ENCODE measurements around the gene CIAO2B. TPM values are rescaled to one million over a fixed set of nuclear protein-coding genes. Genes with fewer than 3 reads are reported as not detected.

Gene CIAO2B
- total RNA-seq, 1 donor from 2014 or later, result 55.5 TPM

DNA sequence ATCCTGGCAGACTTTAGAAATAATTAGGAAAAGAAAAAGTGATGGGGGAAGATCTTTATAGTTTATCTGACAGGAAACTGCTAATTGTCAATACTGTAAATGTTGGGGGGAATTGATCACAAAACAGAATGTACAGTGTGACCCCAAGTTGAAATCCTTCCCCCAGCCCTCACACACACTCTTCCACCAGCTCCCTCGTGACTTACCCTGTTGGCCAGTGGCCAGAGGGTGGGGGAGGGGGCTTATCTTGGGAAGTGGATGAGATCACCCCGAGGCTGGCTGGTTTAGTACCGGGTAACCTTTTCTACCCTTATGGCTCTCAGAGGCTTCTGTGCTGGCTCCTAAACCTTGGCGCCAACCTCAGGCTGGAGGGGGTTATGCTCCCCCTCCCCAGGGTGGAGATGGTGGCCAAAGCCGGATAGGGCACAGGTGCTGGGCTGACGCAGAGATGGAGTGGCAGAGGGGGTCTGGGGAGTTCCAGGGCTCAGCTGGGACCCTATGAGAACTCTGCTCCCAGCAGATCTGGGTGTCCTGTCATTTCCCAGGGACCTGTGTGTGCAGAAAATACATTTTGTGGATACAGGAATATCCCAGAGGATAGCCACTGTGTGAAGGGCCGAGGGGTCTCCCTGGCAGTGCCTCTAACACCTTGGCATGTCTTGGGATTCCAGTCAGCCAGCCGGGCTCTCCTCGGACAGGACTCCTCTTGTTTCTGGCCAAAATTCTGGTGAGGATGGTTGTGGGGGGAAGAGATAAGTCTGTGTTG, 34.1 kb downstream of the CIAO2B start:
- no peak for TF ChIP-seq EZH2phosphoT487 (IDR thresholded peaks at IDR 0.05)
- TF ChIP-seq EZH2 (IDR thresholded peaks at IDR 0.05), result no peak
- TF ChIP-seq, protein P1, sequence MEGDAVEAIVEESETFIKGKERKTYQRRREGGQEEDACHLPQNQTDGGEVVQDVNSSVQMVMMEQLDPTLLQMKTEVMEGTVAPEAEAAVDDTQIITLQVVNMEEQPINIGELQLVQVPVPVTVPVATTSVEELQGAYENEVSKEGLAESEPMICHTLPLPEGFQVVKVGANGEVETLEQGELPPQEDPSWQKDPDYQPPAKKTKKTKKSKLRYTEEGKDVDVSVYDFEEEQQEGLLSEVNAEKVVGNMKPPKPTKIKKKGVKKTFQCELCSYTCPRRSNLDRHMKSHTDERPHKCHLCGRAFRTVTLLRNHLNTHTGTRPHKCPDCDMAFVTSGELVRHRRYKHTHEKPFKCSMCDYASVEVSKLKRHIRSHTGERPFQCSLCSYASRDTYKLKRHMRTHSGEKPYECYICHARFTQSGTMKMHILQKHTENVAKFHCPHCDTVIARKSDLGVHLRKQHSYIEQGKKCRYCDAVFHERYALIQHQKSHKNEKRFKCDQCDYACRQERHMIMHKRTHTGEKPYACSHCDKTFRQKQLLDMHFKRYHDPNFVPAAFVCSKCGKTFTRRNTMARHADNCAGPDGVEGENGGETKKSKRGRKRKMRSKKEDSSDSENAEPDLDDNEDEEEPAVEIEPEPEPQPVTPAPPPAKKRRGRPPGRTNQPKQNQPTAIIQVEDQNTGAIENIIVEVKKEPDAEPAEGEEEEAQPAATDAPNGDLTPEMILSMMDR (IDR thresholded peaks at IDR 0.05), result no peak
- H3K79me2 ChIP-seq (ENCODE audit: low read depth), result no peaks in the 10 kb centered on the region
- no peaks in the 10 kb centered on the region for H3K9me3 ChIP-seq (ENCODE audit: low read depth)
- H3K27me3 ChIP-seq, result no peaks in the 10 kb centered on the region
- H3K27ac ChIP-seq, result no peak overlapping the region
- Mint-ChIP-seq H3K4me1 (peaks cover 26% of the 10 kb centered on the region), H3K27ac (no peak overlapping the region), H3K4me3 (no peak overlapping the region), H3K36me3 (no peaks in the 10 kb centered on the region), H3K9me3 (no peaks in the 10 kb centered on the region), H3K27me3 (ENCODE audit: insufficient read depth, low read depth) (peaks cover 9% of the 10 kb centered on the region)
- H3K4me1 ChIP-seq, result no peaks in the 10 kb centered on the region
- H3K9ac ChIP-seq, result peak overlapping the region; percentile 23
- H4K20me1 ChIP-seq (ENCODE audit: low read depth), result no peaks in the 10 kb centered on the region
- no peak overlapping the region for H2AFZ ChIP-seq (replicated peaks)
- H3F3A ChIP-seq (ENCODE audit: low read depth), result no peaks in the 10 kb centered on the region
- H3K4me3 ChIP-seq, result no peak overlapping the region
- no peak overlapping the region for H3K4me2 ChIP-seq
- peak; percentile 31 for DNase-seq (ENCODE audit: low spot score)
- no peaks in the 10 kb centered on the region for H3K36me3 ChIP-seq

DNA sequence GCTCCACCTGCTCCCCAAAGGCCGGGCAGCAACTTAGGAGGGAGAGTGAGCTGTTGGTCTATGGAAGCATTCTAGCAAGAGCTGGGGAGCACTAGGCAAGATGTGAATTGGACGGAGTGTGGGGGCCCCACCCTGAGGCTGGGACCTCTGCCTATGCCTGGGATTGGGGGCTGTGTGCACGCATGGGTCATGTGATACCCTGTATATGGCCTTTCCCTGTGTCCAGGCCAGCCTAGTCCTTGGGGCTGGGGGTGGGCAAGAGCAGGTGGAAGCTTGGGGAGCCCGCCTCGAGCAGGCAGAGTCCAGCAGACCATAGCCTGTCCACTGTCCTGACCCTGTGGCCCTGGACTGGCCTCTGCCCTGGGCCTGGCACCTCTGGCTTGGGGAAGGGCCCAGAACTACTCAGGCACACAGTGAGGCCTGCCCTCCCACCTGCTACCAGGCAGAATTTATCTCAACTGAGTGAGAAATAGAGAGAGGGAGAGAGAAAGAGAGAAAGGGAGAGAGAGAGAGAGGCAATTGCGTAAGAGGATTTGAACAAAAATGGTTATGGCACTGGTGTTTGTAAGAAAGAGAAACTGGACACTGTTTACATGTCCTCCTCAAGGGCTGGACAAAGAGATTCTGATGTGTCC, 34.8 kb downstream of the CIAO2B start:
- no peak for DNase-seq (ENCODE audit: low spot score)
- Histone ChIP-seq H3K9me3 (ENCODE audit: low read depth) (no peaks in the 10 kb centered on the region), H3K4me2 (no peak overlapping the region), H3F3A (ENCODE audit: low read depth) (no peaks in the 10 kb centered on the region), H2AFZ (replicated peaks) (no peak overlapping the region), H3K4me3 (no peak overlapping the region), H3K4me1 (no peaks in the 10 kb centered on the region), H3K9ac (no peak overlapping the region), H3K36me3 (no peaks in the 10 kb centered on the region), H3K79me2 (ENCODE audit: low read depth) (no peaks in the 10 kb centered on the region), H4K20me1 (ENCODE audit: low read depth) (no peaks in the 10 kb centered on the region), H3K27me3 (no peaks in the 10 kb centered on the region), H3K27ac (no peak overlapping the region)
- Mint-ChIP-seq H3K27ac (no peak overlapping the region), H3K9me3 (no peaks in the 10 kb centered on the region), H3K4me1 (peaks cover 23% of the 10 kb centered on the region), H3K27me3 (ENCODE audit: insufficient read depth, low read depth) (peaks cover 9% of the 10 kb centered on the region), H3K4me3 (no peak overlapping the region), H3K36me3 (no peaks in the 10 kb centered on the region)
- TF ChIP-seq, protein P1 (IDR thresholded peaks at IDR 0.05), result no peak
- no peak for TF ChIP-seq EZH2phosphoT487 (IDR thresholded peaks at IDR 0.05)
- no peak for TF ChIP-seq EZH2 (IDR thresholded peaks at IDR 0.05)

DNA sequence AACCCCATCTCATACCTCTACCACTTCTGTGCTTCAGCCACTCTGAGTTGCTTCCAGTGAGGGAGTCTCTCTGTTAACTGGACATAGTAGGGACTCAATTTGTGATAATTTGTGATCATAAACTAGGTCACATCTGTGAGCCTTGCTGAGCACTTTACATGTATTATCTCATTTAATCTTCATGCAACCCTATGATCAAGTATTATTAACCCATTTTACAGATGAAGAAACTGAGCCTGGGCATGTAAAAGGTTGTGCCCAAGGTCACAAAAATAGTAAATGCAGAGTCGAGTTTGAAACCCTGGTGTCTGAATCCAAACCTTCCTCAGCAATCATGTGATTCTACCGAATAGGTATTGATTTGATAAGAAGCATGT, 35.3 kb downstream of the CIAO2B start:
- no peak overlapping the region for H3K4me2 ChIP-seq
- H3F3A ChIP-seq (ENCODE audit: low read depth), result no peaks in the 10 kb centered on the region
- H3K27ac Mint-ChIP-seq, result no peak overlapping the region
- H3K36me3 ChIP-seq, result no peaks in the 10 kb centered on the region
- H3K9ac ChIP-seq, result no peak overlapping the region
- H3K27ac ChIP-seq, result no peak overlapping the region
- no peak overlapping the region for H3K4me3 Mint-ChIP-seq
- no peaks in the 10 kb centered on the region for H3K36me3 Mint-ChIP-seq
- H3K9me3 Mint-ChIP-seq, result no peaks in the 10 kb centered on the region
- no peak overlapping the region for H3K4me3 ChIP-seq
- H3K4me1 ChIP-seq, result no peaks in the 10 kb centered on the region
- H3K27me3 Mint-ChIP-seq (ENCODE audit: insufficient read depth, low read depth), result peaks cover 9% of the 10 kb centered on the region
- no peak for DNase-seq (ENCODE audit: low spot score)
- no peak for TF ChIP-seq EZH2 (IDR thresholded peaks at IDR 0.05)
- TF ChIP-seq EZH2phosphoT487 (IDR thresholded peaks at IDR 0.05), result no peak
- TF ChIP-seq, protein P1 (IDR thresholded peaks at IDR 0.05), result no peak
- H3K79me2 ChIP-seq (ENCODE audit: low read depth), result no peaks in the 10 kb centered on the region
- no peaks in the 10 kb centered on the region for H3K9me3 ChIP-seq (ENCODE audit: low read depth)
- no peak overlapping the region for H2AFZ ChIP-seq (replicated peaks)
- peaks cover 23% of the 10 kb centered on the region for H3K4me1 Mint-ChIP-seq
- H3K27me3 ChIP-seq, result no peaks in the 10 kb centered on the region
- H4K20me1 ChIP-seq (ENCODE audit: low read depth), result no peaks in the 10 kb centered on the region
